T-helper 17 cell (primary cell): ENCODE measurements around the gene TMEM123. TPM values are rescaled to one million over a fixed set of nuclear protein-coding genes. Genes with fewer than 3 reads are reported as not detected.
"Not testable (repeated sequence)": the region's sequence is repeated elsewhere in the genome, so short reads cannot be mapped to it uniquely, and the experiment has no call there.

ENCODE experiments used
- ATAC-seq: fragments of 150-1000 bp; cut with Tn5 transposase; 2 replicates; pipeline ENCODE4 v1.10.0; 2021; ENCODE audit warnings: mild to moderate bottlenecking, moderate library complexity
- DNase-seq, 3 donors: peaks; one replicate each; pipeline versions ENCODE4 v3.0.0 to v3.0.0-alpha.2; 2020 to 2021
- H3K9me3 ChIP-seq: one replicate; pipeline ENCODE4 v1.7.0; 2013; ENCODE audit warnings: low read length, mild to moderate bottlenecking; ENCODE audit not compliant: control insufficient read depth, poor library complexity, severe bottlenecking
- H3K27ac Mint-ChIP-seq: one replicate; pipeline ENCODE4 v1.8.0; 2022; ENCODE audit warnings: mild to moderate bottlenecking, moderate library complexity, mixed read lengths
- H3K27me3 Mint-ChIP-seq: one replicate; pipeline ENCODE4 v1.8.0; 2022; ENCODE audit warnings: mixed read lengths
- H3K36me3 Mint-ChIP-seq: one replicate; pipeline ENCODE4 v1.8.0; 2022; ENCODE audit warnings: low read depth, mixed read lengths
- H3K4me1 Mint-ChIP-seq: one replicate; pipeline ENCODE4 v1.8.0; 2022; ENCODE audit warnings: mild to moderate bottlenecking, mixed read lengths
- H3K4me3 Mint-ChIP-seq: one replicate; pipeline ENCODE4 v1.8.0; 2022; ENCODE audit warnings: mild to moderate bottlenecking, moderate library complexity, mixed read lengths
- total RNA-seq, 4 donors: library from RNA in 2 of 4; stranded (reverse) in 2 of 4; gene quantifications; one replicate each; pipeline ENCODE4 v1.2.3 and lab custom pipeline; 2022 to 2026

TMEM123 gene
- total RNA-seq, 2 donors from 2014 or later, result 372 to 400 TPM

DNA sequence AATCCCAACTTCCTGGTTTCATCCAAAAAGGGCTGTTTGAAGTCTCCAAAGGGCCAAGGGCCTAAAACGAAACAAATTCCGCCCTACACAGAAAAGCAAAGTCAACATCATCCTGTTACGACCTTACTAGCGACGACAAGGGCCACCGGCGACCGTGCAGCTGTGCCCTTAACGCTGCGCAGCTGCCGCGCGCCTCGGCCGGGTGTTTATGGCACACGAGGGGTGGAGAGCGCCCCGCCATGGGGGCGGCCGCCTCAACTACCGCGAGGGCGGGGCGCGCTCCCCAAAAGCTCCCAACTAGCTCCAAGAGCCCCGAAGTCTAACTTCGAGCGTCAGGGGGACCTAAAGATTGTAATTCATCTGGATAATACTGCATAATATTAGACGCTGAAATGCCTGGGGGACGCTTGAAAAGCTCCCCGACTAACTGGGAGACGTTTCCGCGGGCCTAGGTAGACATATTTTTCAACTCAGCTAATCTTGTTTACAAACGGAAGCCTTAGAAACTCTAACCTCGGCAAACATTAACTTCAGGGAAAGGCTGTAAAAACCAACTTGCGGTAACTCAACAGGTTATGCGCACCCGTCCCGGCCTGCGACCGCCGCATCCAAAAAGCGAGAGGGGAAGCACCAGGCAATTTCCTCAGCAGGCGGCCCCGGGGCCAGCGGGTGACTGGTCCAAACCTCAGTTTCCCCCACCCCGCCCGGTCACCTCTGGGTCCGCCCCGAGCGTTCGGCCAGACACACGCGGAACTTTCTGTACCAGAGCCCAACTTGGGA lies 694 bp downstream of the TMEM123 start:
- H3K4me1 Mint-ChIP-seq, result peaks cover 64% of the 10 kb centered on the region
- DNase-seq (peak; percentile 62 to 70 (median 64)), ATAC-seq (peak; percentile 71)
- H3K36me3 Mint-ChIP-seq, result peaks cover 3% of the 10 kb centered on the region
- peak overlapping the region; percentile 97 for H3K4me3 Mint-ChIP-seq
- no peaks in the 10 kb centered on the region for H3K9me3 ChIP-seq
- no peaks in the 10 kb centered on the region for H3K27me3 Mint-ChIP-seq
- H3K27ac Mint-ChIP-seq, result peak overlapping the region; percentile 95

DNA sequence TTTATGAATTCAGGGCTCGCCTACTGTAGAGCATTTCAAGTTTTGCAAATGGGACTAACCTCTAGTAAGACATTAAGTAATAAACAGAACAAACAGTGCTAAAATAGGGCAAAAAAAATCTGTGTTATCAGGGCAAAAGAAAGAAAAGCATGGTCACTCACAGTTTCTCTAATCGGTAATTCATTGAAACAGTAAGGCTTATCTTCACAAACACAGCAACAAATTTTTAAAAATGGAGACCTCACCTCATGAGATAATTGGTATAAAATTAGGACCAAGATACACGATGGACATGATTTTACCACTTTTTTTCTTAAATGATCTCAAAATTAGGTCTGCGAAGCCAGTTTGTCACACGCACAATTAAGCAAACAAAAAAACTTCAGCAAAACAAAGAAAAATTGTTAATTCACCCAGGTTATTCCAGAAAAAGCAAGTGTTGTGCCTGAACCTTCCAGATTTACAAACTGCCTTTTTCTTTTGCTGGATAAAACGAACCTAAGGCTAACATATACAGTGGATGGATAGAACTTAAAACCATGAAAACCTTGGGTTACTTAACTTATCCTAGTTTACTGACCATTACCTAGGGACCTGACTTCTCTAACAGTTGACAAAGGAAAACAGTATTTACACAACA lies 1.4 kb downstream of the TMEM123 start:
- H3K36me3 Mint-ChIP-seq, result peaks cover 3% of the 10 kb centered on the region
- peaks cover 67% of the 10 kb centered on the region for H3K4me1 Mint-ChIP-seq
- H3K4me3 Mint-ChIP-seq, result peak overlapping the region; percentile 97
- DNase-seq (no peak), ATAC-seq (no peak)
- peak overlapping the region; percentile 95 for H3K27ac Mint-ChIP-seq
- no peaks in the 10 kb centered on the region for H3K9me3 ChIP-seq
- no peaks in the 10 kb centered on the region for H3K27me3 Mint-ChIP-seq

DNA sequence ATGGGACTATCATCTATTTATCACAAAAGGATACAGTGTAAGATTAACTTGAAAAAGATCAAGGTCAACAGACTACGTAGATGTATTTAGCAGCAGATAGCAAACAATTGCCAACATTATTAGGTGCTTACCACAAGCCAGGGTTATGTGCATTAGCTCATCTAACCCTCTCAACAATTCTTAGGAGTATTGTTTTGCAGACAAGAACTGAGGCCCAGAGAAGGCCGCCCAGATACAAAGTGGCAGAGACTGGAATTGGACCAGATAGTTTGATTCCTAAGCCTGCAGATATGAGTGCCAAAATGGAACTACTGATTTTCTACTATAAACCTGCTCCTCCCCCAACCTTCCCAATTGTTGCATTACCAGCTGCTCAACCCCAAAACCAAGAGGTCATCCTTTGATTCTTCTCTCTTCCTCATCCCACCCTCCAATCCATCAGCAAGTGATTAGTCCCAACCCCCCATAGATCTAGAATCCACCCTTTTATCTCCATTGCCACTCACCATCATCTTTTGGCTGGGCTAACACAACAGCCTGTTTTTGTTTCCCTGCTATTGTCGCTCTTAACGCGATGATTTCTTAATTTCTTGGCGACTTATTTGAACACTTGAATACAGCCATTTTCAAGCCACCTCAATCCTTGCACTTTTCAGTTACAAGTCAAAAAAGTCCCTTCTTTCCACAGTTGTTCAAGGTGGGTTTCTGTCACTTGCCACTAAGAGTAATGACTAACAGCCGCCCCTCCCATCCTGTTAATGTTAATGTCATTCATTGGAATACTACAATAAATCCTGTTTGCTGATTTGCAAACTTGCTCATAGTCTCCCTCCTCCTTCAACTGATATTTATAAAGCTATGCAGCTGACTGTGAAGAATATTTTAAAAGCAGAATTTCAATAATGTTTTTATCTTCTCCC lies 2.7 kb downstream of the TMEM123 start:
- no peaks in the 10 kb centered on the region for H3K27me3 Mint-ChIP-seq

DNA sequence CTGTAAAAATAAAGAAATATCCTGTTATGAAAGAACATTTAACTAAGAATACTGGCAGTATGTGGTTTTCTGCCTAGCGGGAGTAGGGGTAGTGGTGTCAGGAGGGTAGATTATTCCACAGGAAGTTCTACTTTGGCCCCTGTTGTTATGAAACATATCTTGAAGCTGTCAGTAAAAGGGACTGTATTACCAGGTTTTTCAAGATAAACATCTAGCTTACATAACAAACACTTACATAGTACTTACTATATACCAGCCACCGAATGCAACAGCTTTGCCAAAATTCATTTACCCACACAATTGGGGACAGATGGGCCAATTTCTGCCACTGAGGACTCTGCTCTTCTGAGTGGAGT lies 3.7 kb downstream of the TMEM123 start:
- no peaks in the 10 kb centered on the region for H3K27me3 Mint-ChIP-seq
- ATAC-seq (no peak), DNase-seq (no peak)
- H3K27ac Mint-ChIP-seq, result peak overlapping the region; percentile 95
- peaks cover 57% of the 10 kb centered on the region for H3K4me1 Mint-ChIP-seq
- peak overlapping the region; percentile 52 for H3K4me3 Mint-ChIP-seq
- no peaks in the 10 kb centered on the region for H3K9me3 ChIP-seq
- peaks cover 5% of the 10 kb centered on the region for H3K36me3 Mint-ChIP-seq

More for the DNA sequence above, 2.7 kb downstream of the TMEM123 start:
- peak overlapping the region; percentile 97 for H3K4me3 Mint-ChIP-seq
- H3K4me1 Mint-ChIP-seq, result peaks cover 63% of the 10 kb centered on the region
- peak overlapping the region; percentile 95 for H3K27ac Mint-ChIP-seq
- H3K9me3 ChIP-seq, result no peaks in the 10 kb centered on the region
- H3K36me3 Mint-ChIP-seq, result peaks cover 3% of the 10 kb centered on the region
- no peak for DNase-seq
- ATAC-seq, result no peak

DNA sequence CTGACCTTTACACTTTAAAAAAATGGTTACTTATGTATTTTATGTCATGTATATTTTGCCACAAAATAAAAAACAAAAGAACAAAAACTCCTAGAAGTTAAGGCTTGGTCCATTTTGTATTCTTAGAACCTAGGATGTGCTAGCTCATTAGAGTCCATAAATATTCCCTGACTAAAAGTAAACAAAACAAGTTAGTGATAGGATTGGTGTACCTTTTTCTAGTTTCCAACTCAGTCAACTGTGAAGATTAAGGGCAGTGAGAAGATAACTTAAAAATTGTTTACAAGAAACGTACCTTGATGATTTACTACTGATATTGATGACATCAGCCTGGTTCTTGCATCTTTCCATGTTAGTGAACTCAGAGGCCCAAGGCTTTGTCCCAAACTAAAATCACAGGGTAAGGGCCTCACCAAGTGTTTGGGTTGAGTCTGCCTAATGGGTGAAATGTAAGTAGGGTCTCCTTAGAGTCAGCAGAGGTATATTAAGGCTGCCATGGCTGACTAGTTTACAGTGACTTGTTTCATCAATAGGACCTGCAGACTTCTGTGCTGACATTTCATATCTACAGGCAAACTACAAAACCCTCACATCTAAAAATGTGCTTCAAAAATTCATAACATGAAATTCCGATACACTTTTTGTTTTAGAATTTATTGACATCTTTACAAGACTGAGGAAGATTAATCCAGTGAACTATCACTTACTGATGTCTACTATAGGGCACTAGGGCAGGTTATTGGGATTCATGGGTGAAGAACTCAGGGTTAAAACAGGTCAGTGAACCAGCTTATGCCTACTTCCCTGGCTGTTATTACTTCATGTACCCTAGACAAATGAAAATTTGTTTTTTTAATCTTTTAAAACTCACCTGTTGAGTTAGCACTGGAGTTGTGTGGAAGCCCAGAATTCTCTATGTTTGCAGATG lies 4.4 kb downstream of the TMEM123 start:
- peak overlapping the region; percentile 95 for H3K27ac Mint-ChIP-seq
- no peak for ATAC-seq
- H3K4me1 Mint-ChIP-seq, result peaks cover 63% of the 10 kb centered on the region
- no peak for DNase-seq
- H3K9me3 ChIP-seq, result no peaks in the 10 kb centered on the region
- no peaks in the 10 kb centered on the region for H3K27me3 Mint-ChIP-seq
- H3K4me3 Mint-ChIP-seq, result peak overlapping the region; percentile 52
- H3K36me3 Mint-ChIP-seq, result peaks cover 7% of the 10 kb centered on the region

DNA sequence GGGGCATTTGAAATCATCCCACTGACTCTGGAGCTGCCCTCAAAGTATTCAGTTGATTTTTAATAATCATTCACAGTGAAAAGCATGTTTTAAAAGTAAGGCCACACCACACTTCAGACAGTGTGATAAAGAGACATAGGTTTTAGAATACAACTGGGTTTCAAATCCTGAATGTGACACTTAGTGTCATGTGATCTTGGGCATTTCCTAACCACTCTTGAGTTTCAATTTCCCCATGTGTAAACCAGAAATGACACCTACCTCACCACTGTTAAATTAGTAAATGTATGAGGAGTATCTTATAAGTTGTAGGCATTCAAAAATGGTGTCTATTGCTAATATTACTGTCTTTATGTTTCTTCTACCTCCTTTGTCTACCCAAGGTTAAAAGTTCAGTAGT lies 5.4 kb downstream of the TMEM123 start:
- Mint-ChIP-seq H3K4me1 (peaks cover 69% of the 10 kb centered on the region), H3K36me3 (peaks cover 9% of the 10 kb centered on the region), H3K4me3 (peak overlapping the region; percentile 41), H3K27ac (peak overlapping the region; percentile 95), H3K27me3 (no peaks in the 10 kb centered on the region)
- DNase-seq, result no peak
- ATAC-seq, result peak; percentile 24
- H3K9me3 ChIP-seq, result no peaks in the 10 kb centered on the region

DNA sequence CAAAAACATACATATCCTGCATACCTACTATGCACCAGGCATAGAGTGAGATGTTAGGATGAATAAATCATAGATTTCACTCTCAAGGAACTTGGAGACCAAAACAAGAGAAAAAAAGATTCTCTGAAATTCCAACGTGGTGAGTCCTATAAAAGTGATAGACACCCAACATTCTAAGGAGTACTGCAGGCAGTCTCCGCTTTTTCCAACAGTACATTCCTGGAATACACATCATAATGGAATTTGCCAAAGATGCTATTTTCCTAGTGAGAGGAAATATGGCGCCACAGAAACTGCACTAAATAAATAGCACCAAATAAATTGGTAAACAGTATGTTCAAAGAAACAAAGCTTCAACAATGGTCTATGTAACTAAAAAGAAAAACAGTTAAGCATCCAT lies 6.0 kb downstream of the TMEM123 start:
- Mint-ChIP-seq H3K27me3 (no peaks in the 10 kb centered on the region), H3K4me1 (peaks cover 70% of the 10 kb centered on the region), H3K27ac (peak overlapping the region; percentile 95), H3K36me3 (peaks cover 6% of the 10 kb centered on the region), H3K4me3 (no peak overlapping the region)
- no peaks in the 10 kb centered on the region for H3K9me3 ChIP-seq
- DNase-seq (no peak), ATAC-seq (no peak)

DNA sequence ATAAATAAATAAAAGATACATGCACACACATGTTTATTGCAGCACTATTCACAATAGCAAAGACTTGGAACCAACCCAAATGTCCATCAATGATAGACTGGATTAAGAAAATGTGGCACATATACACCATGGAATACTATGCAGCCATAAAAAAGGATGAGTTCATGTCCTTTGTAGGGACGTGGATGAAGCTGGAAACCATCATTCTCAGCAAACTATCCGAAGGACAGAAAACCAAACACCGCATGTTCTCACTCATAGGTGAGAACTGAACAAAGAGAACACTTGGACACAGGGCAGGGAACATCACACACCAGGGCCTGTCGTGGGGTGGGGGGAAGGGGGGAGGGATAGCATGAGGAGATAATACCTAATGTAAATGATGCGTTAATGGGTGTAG lies 7.9 kb downstream of the TMEM123 start:
- not testable (repeated sequence) for H3K4me3 Mint-ChIP-seq, ATAC-seq, H3K36me3 Mint-ChIP-seq, DNase-seq, H3K27ac Mint-ChIP-seq, H3K27me3 Mint-ChIP-seq, H3K9me3 ChIP-seq
- peaks cover 73% of the 10 kb centered on the region for H3K4me1 Mint-ChIP-seq

DNA sequence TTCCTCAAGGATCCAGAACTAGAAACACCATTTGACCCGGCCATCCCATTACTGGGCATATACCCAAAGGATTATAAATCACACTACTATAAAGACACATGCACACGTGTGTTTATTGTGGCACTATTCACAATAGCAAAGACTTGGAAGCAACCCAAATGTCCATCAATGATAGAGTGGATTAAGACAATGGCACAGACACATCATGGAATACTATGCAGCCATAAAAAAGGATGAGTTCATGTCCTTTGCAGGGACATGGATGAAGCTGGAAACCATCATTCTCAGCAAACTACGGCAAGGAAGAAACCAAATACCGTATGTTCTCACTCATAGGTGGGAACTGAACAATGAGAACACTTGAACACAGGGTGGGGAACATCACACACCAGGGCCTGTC lies 8.4 kb downstream of the TMEM123 start:
- not testable (repeated sequence) for DNase-seq, H3K27me3 Mint-ChIP-seq, H3K36me3 Mint-ChIP-seq, H3K4me3 Mint-ChIP-seq, H3K9me3 ChIP-seq, H3K27ac Mint-ChIP-seq, ATAC-seq
- H3K4me1 Mint-ChIP-seq, result peaks cover 71% of the 10 kb centered on the region

DNA sequence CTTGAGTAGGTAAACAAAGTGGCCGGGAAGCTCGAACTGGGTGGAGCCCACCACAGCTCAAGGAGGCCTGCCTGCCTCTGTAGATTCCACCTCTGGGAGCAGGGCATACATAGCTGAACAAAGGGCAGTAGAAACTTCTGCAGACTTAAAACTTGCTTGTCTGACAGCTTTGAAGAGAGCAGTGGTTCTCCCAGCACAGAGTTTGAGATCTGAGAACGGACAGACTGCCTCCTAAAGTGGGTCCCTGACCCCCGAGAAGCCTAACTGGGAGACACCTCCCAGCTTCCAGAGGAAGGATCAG lies 13.6 kb downstream of the TMEM123 start:
- DNase-seq, ATAC-seq, H3K9me3 ChIP-seq, H3K27me3 Mint-ChIP-seq: not testable (repeated sequence)
- Mint-ChIP-seq H3K36me3 (peaks cover 11% of the 10 kb centered on the region), H3K4me1 (peaks cover 63% of the 10 kb centered on the region), H3K27ac (peak overlapping the region; percentile 81), H3K4me3 (peak overlapping the region; percentile 72)

DNA sequence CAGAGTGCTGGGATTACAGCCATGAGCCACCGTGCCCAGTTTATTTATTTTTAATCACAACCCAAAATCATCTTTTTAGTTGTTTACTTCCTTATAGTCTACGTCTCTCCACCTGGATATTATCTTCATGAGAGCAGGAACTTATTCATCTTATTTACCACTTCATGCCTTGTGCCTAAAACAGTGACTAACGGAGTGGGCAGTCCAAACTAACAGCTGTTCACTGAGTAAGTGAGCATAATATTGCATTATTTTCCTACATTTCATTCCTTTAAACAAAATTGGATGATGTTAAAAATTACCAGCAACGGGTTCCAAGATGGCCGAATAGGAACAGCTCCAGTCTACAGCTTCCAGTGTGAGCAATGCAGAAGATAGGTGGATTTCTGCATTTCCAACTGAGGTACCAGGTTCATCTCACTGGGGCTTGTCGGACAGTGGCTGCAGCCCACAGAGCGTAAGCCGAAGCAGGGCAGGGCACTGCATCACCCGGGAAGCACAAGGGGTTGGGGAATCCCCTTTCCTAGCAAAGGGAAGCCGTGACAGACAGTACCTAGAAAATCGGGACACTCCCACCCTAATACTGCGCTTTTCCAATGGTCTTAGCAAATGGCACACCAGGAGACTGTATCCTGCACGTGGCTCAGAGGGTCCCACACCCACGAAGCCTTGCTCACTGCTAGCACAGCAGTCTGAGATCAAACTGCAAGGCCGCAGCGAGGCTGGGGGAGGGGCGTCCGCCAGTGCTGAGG lies 14.1 kb downstream of the TMEM123 start:
- no peak for DNase-seq
- peaks cover 58% of the 10 kb centered on the region for H3K4me1 Mint-ChIP-seq
- no peaks in the 10 kb centered on the region for H3K27me3 Mint-ChIP-seq
- H3K27ac Mint-ChIP-seq, result peak overlapping the region; percentile 81
- no peaks in the 10 kb centered on the region for H3K9me3 ChIP-seq
- peak; percentile 20 for ATAC-seq
- peak overlapping the region; percentile 72 for H3K4me3 Mint-ChIP-seq
- peaks cover 8% of the 10 kb centered on the region for H3K36me3 Mint-ChIP-seq

DNA sequence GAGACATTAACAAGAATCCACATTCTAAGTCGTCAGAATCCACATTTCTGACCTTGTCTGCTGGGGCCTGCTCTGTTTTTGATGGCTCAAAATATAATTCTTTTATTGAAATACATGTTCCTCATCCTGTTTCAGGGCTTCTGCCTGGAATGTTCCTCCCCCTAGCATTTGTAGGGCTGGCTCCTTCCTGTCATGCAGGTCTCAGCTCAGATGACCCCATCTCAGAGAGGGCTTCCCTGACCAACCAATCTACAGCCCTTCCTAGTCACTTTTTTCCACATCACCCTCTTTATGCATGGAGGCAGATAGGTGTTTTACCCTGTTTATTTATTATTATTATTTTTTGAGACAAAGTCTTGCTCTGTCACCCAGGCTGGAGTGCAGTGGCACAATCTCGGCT lies 14.8 kb downstream of the TMEM123 start:
- H3K36me3 Mint-ChIP-seq, result peaks cover 7% of the 10 kb centered on the region

More for the DNA sequence above, 14.8 kb downstream of the TMEM123 start:
- H3K27me3 Mint-ChIP-seq, result no peaks in the 10 kb centered on the region
- no peak for ATAC-seq
- DNase-seq, result no peak
- peaks cover 51% of the 10 kb centered on the region for H3K4me1 Mint-ChIP-seq
- H3K9me3 ChIP-seq, result no peaks in the 10 kb centered on the region
- no peak overlapping the region for H3K4me3 Mint-ChIP-seq
- H3K27ac Mint-ChIP-seq, result peak overlapping the region; percentile 81
